K562 (cell line): ENCODE measurements around the gene KAZN. TPM values are rescaled to one million over a fixed set of nuclear protein-coding genes. Genes with fewer than 3 reads are reported as not detected.
A peak's percentile ranks its signal among the peaks of the same experiment; 100 is the strongest.

Experiments used
- ATAC-seq: fragments of 200-7000 bp; cut with Tn5 transposase; 3 replicates; pipeline ENCODE4 v1.9.1; 2020; ENCODE audit warnings: moderate library complexity
- BruUV-seq: library from RNA; stranded (reverse); fragments of 400-500 nt; replicated peaks from 2 replicates; lab custom pipeline; 2021; lab: Mats Ljungman, UMichigan
- CTCF ChIA-PET: fragments of 300-600 bp; formaldehyde crosslinking; extraction: SDS; loops from one replicate; lab custom pipeline; 2021; ENCODE audit warnings: low intra/inter-chr PET ratio; lab: Yijun Ruan, JAX
- POLR2A ChIA-PET: fragments of 300-600, 350-650 bp; sonication (Branson Sonifier 250); formaldehyde crosslinking; extraction: SDS; loops from one replicate; lab custom pipeline; 2021; ENCODE audit warnings: antibody characterized with exemption, inconsistent platforms; lab: Yijun Ruan, JAX
- DNase-seq, 4 experiments: peaks; one replicate each; pipeline versions ENCODE4 v3.0.0 to v3.0.0-alpha.2; 2011 to 2018; ENCODE audit warnings: low spot score in 3 of 4, mixed read lengths in 3 of 4; ENCODE audit errors: extremely low read depth in 1 of 4
- FAIRE-seq: peaks from 2 replicates; lab custom pipeline; 2011; peaks lifted over from hg19 to GRCh38; lab: Jason Lieb, UNC
- H2AFZ ChIP-seq: 2 replicates; pipeline ENCODE4 v1.6.0; 2011; ENCODE audit warnings: low read depth, low read length, control low read depth, inconsistent platforms
- H3K27ac ChIP-seq: fragments of 200-600 bp; 3 replicates; pipeline ENCODE4 v1.8.0; 2011; ENCODE audit warnings: low read depth, mild to moderate bottlenecking, control low read depth, inconsistent platforms, low read length, moderate library complexity, mixed read lengths; ENCODE audit errors: extremely low read depth
- H3K27me3 ChIP-seq, 2 experiments: fragments of 300-600 bp in 1 of 2; 2 replicates in 1 of 2; 3 replicates in 1 of 2; pipeline versions ENCODE4 v1.6.0 to v1.8.0; 2011; ENCODE audit warnings: inconsistent platforms in 2 of 2, low read length in 2 of 2, mild to moderate bottlenecking in 1 of 2, mixed read lengths in 1 of 2, moderate library complexity in 1 of 2; ENCODE audit not compliant: control insufficient read depth in 2 of 2, insufficient read depth in 2 of 2
- H3K36me3 ChIP-seq: fragments of 300-600 bp; 3 replicates; pipeline ENCODE4 v1.8.0; 2011; ENCODE audit warnings: mild to moderate bottlenecking, low read length, inconsistent platforms; ENCODE audit not compliant: control insufficient read depth, insufficient read depth
- H3K4me1 ChIP-seq, 2 experiments: fragments of 200-600 bp in 1 of 2; replicated peaks in 1 of 2; 2 replicates in 1 of 2; 3 replicates in 1 of 2; pipeline versions ENCODE4 v1.5.1 to v1.8.0; 2011; ENCODE audit warnings: inconsistent platforms in 2 of 2, low read length in 2 of 2, mild to moderate bottlenecking in 1 of 2, mixed read lengths in 1 of 2, moderate library complexity in 1 of 2; ENCODE audit not compliant: control insufficient read depth in 2 of 2, insufficient read depth in 2 of 2
- H3K4me2 ChIP-seq: 2 replicates; pipeline ENCODE4 v1.6.1; 2011; ENCODE audit warnings: low read length, control low read depth, inconsistent platforms, mixed read lengths; ENCODE audit not compliant: insufficient read depth
- H3K4me3 ChIP-seq: fragments of 200-600 bp; sonication (generic), shearing (Covaris generic); 2 replicates; pipeline ENCODE4 v1.5.1; 2016; ENCODE audit warnings: control low read depth, inconsistent platforms
- H3K79me2 ChIP-seq: fragments of 200-600 bp; 3 replicates; pipeline ENCODE4 v1.8.0; 2011; ENCODE audit warnings: low read length, inconsistent platforms; ENCODE audit not compliant: control insufficient read depth, insufficient read depth
- H3K9ac ChIP-seq, 2 experiments: 2 replicates each; pipeline versions ENCODE4 v1.6.0 to v1.6.1; 2011; ENCODE audit warnings: low read depth in 2 of 2, low read length in 2 of 2, control low read depth in 1 of 2, inconsistent platforms in 1 of 2, mild to moderate bottlenecking in 1 of 2, mixed read lengths in 1 of 2; ENCODE audit not compliant: insufficient read depth in 1 of 2
- H3K9me1 ChIP-seq: one replicate; pipeline ENCODE4 v1.6.0; 2011; ENCODE audit warnings: inconsistent platforms, mild to moderate bottlenecking, low read length, moderate library complexity; ENCODE audit not compliant: control insufficient read depth, insufficient read depth
- H3K9me3 ChIP-seq: replicated peaks from 2 replicates; pipeline ENCODE4 v1.5.1; 2011; ENCODE audit warnings: low read depth, low read length, inconsistent platforms; ENCODE audit not compliant: control insufficient read depth, insufficient read depth
- H4K20me1 ChIP-seq: replicated peaks from 2 replicates; pipeline ENCODE4 v1.6.1; 2011; ENCODE audit warnings: low read length, inconsistent platforms, mixed read lengths; ENCODE audit not compliant: control insufficient read depth, insufficient read depth
- CREM ChIP-seq: IDR thresholded peaks from 2 replicates; pipeline ENCODE4 v1.6.1; 2014; ENCODE audit warnings: antibody characterized with exemption, low read depth
- CXXC5 ChIP-seq: fragments of 250-450 bp; sonication (Bioruptor Pico); IDR thresholded peaks from 2 replicates; pipeline ENCODE4 v1.8.0; 2022; ENCODE audit warnings: inconsistent platforms, mild to moderate bottlenecking, moderate library complexity
- E2F1 ChIP-seq: sonication (generic); formaldehyde crosslinking; IDR thresholded peaks from 2 replicates; pipeline ENCODE4 v1.8.1; 2023; ENCODE audit warnings: mild to moderate bottlenecking, missing genetic modification reagents, moderate library complexity
- EGR1 ChIP-seq: fragments of 450-650 bp; conservative IDR thresholded peaks from 2 replicates; pipeline ENCODE4 v1.6.1; 2017; ENCODE audit warnings: mild to moderate bottlenecking
- ETV5 ChIP-seq: sonication (generic); formaldehyde crosslinking; IDR thresholded peaks from 2 replicates; pipeline ENCODE4 v1.4.0; 2020; ENCODE audit warnings: low read depth, mild to moderate bottlenecking, missing genetic modification reagents
- MEF2D ChIP-seq: conservative IDR thresholded peaks from 2 replicates; pipeline ENCODE4 v1.6.1; 2016; ENCODE audit warnings: low read depth, missing genetic modification characterization, missing compliant biosample characterization
- MEIS2 ChIP-seq: fragments of 450-650 bp; IDR thresholded peaks from 2 replicates; pipeline ENCODE4 v1.6.1; 2014; ENCODE audit warnings: mild to moderate bottlenecking; ENCODE audit not compliant: partially characterized antibody
- PBX2 ChIP-seq, 2 experiments: IDR thresholded peaks in 1 of 2; conservative IDR thresholded peaks in 1 of 2; 2 replicates each; pipeline ENCODE4 v1.6.1; 2016; ENCODE audit warnings: low read depth in 2 of 2, mild to moderate bottlenecking in 1 of 2, missing compliant biosample characterization in 1 of 2, missing genetic modification characterization in 1 of 2, moderate library complexity in 1 of 2
- PKNOX1 ChIP-seq: fragments of 450-650 bp; IDR thresholded peaks from 2 replicates; pipeline ENCODE4 v1.6.1; 2016
- RFX7 ChIP-seq: fragments of 250-450 bp; sonication (Bioruptor Pico); IDR thresholded peaks from 2 replicates; pipeline ENCODE4 v1.5.1; 2021; ENCODE audit warnings: mild to moderate bottlenecking
- SNRNP70 ChIP-seq: fragments of 200-400 bp; formaldehyde crosslinking; optimal IDR thresholded peaks from 2 replicates; pipeline ENCODE3; 2017; ENCODE audit warnings: low read depth, low read length
- TAF1 ChIP-seq: IDR thresholded peaks from 2 replicates; pipeline ENCODE4 v1.6.1; 2011; ENCODE audit warnings: mild to moderate bottlenecking, low read length, moderate library complexity; ENCODE audit not compliant: insufficient read depth, control insufficient read depth, severe bottlenecking; ENCODE audit errors: extremely low read depth
- TEAD2 ChIP-seq: fragments of 450-650 bp; IDR thresholded peaks from 2 replicates; pipeline ENCODE4 v1.6.1; 2016; ENCODE audit warnings: missing genetic modification characterization, control low read depth, missing compliant biosample characterization
- ZNF146 ChIP-seq: IDR thresholded peaks from one replicate; pipeline ENCODE4 v1.6.1; 2018; ENCODE audit warnings: missing compliant biosample characterization; ENCODE audit not compliant: unreplicated experiment
- ZNF639 ChIP-seq, 2 experiments: fragments of 200-800 bp in 1 of 2; sonication (Bioruptor generic) in 1 of 2; sonication (generic) in 1 of 2; formaldehyde crosslinking in 1 of 2; IDR thresholded peaks in 1 of 2; conservative IDR thresholded peaks in 1 of 2; 2 replicates each; pipeline versions ENCODE4 v1.5.0 to v1.6.1; 2016 to 2020; ENCODE audit warnings: missing compliant biosample characterization in 1 of 2, missing genetic modification characterization in 1 of 2, missing genetic modification reagents in 1 of 2
- ZSCAN29 ChIP-seq: fragments of 450-650 bp; IDR thresholded peaks from 2 replicates; pipeline ENCODE4 v1.6.1; 2017
- WGBS: fragments of 100-300 bp; shearing (Covaris generic); methylation state at CpG from one replicate; pipeline ENCODE4 v1.1.6; 2016; ENCODE audit warnings: low coverage, mixed read lengths; ENCODE audit not compliant: insufficient coverage; ENCODE audit errors: missing lambda C conversion rate; 5-methylcytosine and 5-hydroxymethylcytosine counted together
- in situ Hi-C: fragments of 300-500 bp; cut with MboI; formaldehyde crosslinking; loops from 4 replicates; pipeline ENCODE4 v1.15.0; 2018; ENCODE audit warnings: inconsistent platforms, mixed read lengths
- intact Hi-C: fragments of 100-400 bp; cut with micrococcal nuclease; formaldehyde crosslinking; loops from 2 replicates; pipeline ENCODE4 v1.14.2; 2022
- polyA plus RNA-seq, 8 experiments: library from polyadenylated mRNA; depleted of rRNA in 4 of 8; stranded (reverse) in 5 of 8; unstranded in 3 of 8; fragments of >200 nt; fragmentation: Nextera tagmentation in 2 of 8; fragmentation: Illumina TruSeq in 1 of 8; extraction: Ambion mirVana in 2 of 8; extraction: Trizol in 1 of 8; gene quantifications; 2 replicates each; pipeline versions ENCODE4 v1.2.1 to v1.2.3, GENCODE V29; 2011 to 2014; ENCODE audit warnings: inconsistent platforms in 1 of 8, missing spikeins in 1 of 8
- total RNA-seq, 7 experiments: library from RNA; depleted of rRNA in 6 of 7; stranded (reverse); fragments of >200 nt in 6 of 7; fragmentation: Illumina TruSeq in 2 of 7; extraction: Trizol in 2 of 7; gene quantifications; 2 replicates each; pipeline versions ENCODE4 v1.2.1 to v1.2.3, GENCODE V29; 2011 to 2021; ENCODE audit warnings: low replicate concordance in 1 of 7

KAZN gene
- total and polyA plus RNA-seq, 9 of the 15 experiments (the other 6 are each of a cell fraction or from before 2014, with no cell fraction given) = 2.1 to 21.6 (median 5.4) TPM

- POLR2A ChIA-PET = no interaction called here
Measured at GRCh38 chr1:15130607-15131006, 532.1 kb downstream of the KAZN start.

More at GRCh38 chr1:15130607-15131006, 532.1 kb downstream of the KAZN start:
- Histone ChIP-seq H3K9me1 (no peaks in the 10 kb centered on the region), H3K79me2 (no peaks in the 10 kb centered on the region), H3K4me1 (no peaks in the 10 kb centered on the region), H3K9me3 (no peaks in the 10 kb centered on the region), H3K4me2 (no peak overlapping the region), H3K36me3 (no peaks in the 10 kb centered on the region), H3K4me3 (no peak overlapping the region), H3K27ac (no peak overlapping the region), H3K27me3 (peaks cover 8 to 32% of the 10 kb centered on the region in 2 experiments; a peak in 4 of 5 replicates), H4K20me1 (peaks cover 11% of the 10 kb centered on the region), H3K9ac (no peak overlapping the region), H2AFZ (no peak overlapping the region)
- CTCF ChIA-PET = interaction anchor here (3.8 to 4.1 kb wide), 2 partner anchors 142 to 174 kb away, joined by 27 to 39 read pairs; no protein-coding TSS in a partner anchor
- in situ Hi-C loops (no loop called here), intact Hi-C loops (no loop called here)
- BruUV-seq = no TSS peak
- ATAC-seq = no peak
- FAIRE-seq = no peak
- DNase-seq = peak in 1 of 4 experiments; percentile 10
- WGBS = 0% methylated on average over 3 of the region's 3 CpGs
- no peak for TF ChIP-seq SNRNP70
- no peak for TF ChIP-seq CXXC5 (CRISPR knock-in tag)
- TF ChIP-seq PKNOX1 = 0 out of 2 replicates have a peak, but pooled peaks have one; percentile 23
- peak; percentile 75 for TF ChIP-seq EGR1
- TF ChIP-seq MEIS2 = peak; percentile 42
- TF ChIP-seq CREM = no peak
- TF ChIP-seq ZNF146 (CRISPR knock-in tag) = no peak
- TF ChIP-seq TEAD2 (tag) = no peak
- TF ChIP-seq MEF2D (tag) = peak; percentile 59; the same call in 1 of the 2 replicates
- no peak for TF ChIP-seq ETV5 (CRISPR knock-in tag)
- TF ChIP-seq ZSCAN29 = no peak
- no peak for TF ChIP-seq TAF1
- TF ChIP-seq ZNF639 (CRISPR knock-in tag; conservative IDR thresholded peaks at IDR 0.05 in 1 of 2, IDR thresholded peaks at IDR 0.05 in 1 of 2) = no peak
- no peak for TF ChIP-seq PBX2 (CRISPR knock-in tag; IDR thresholded peaks at IDR 0.05; ENCODE audit: low read depth)
- peak; percentile 42; the same call in 1 of the 2 replicates for TF ChIP-seq PBX2 (tag; conservative IDR thresholded peaks at IDR 0.05; ENCODE audit: low read depth)
- no peak for TF ChIP-seq E2F1 (CRISPR knock-in tag)
- TF ChIP-seq RFX7 (CRISPR knock-in tag) = no peak
